Measurements from ENCODE around the gene PDZRN4.

- TF ChIP-seq USF2 (IDR thresholded peaks at IDR 0.05) (no peak), RFX5 (IDR thresholded peaks at IDR 0.05) (no peak), CTCF (IDR thresholded peaks at IDR 0.05) (no peak), RNF2 (IDR thresholded peaks at IDR 0.05; ENCODE audit: borderline replicate concordance, low read depth) (no peak), RAD21 (conservative IDR thresholded peaks at IDR 0.05 in 1 of 2, IDR thresholded peaks at IDR 0.05 in 1 of 2) (no peak), NFE2L2 (conservative IDR thresholded peaks at IDR 0.05; ENCODE audit: low read length) (no peak), EP300 (IDR thresholded peaks at IDR 0.05) (no peak), HDAC2 (IDR thresholded peaks at IDR 0.05) (no peak), FOSL2 (IDR thresholded peaks at IDR 0.05) (no peak), FOSL2 (CRISPR knock-in tag; IDR thresholded peaks at IDR 0.05) (no peak)
Measured at GRCh38 chr12:41606468-41607445, 418.6 kb downstream of the PDZRN4 start.
